SJSA1 (cell line): ENCODE measurements around the gene GHRH. TPM values are rescaled to one million over a fixed set of nuclear protein-coding genes. Genes with fewer than 3 reads are reported as not detected.

ENCODE experiments used
- DNase-seq, 2 experiments: peaks; one replicate each; pipeline ENCODE4 v3.0.0-alpha.2; 2015 to 2020; ENCODE audit warnings: low spot score in 2 of 2, low read depth in 1 of 2
- H3K27ac ChIP-seq: fragments of 250-450 bp; sonication (Bioruptor Pico); 2 replicates; pipeline ENCODE4 v1.5.1; 2020; ENCODE audit warnings: mild to moderate bottlenecking, moderate library complexity
- H3K27me3 ChIP-seq: fragments of 250-450 bp; sonication (Bioruptor Pico); replicated peaks from 2 replicates; pipeline ENCODE4 v1.5.1; 2020; ENCODE audit warnings: mild to moderate bottlenecking, moderate library complexity
- H3K36me3 ChIP-seq: fragments of 250-450 bp; sonication (Bioruptor Pico); 2 replicates; pipeline ENCODE4 v1.5.1; 2020; ENCODE audit warnings: mild to moderate bottlenecking
- H3K4me1 ChIP-seq: fragments of 250-450 bp; sonication (Bioruptor Pico); replicated peaks from 2 replicates; pipeline ENCODE4 v1.6.1; 2021; ENCODE audit warnings: mild to moderate bottlenecking
- H3K4me3 ChIP-seq: fragments of 250-450 bp; sonication (Bioruptor Pico); 2 replicates; pipeline ENCODE4 v1.5.1; 2020; ENCODE audit warnings: mild to moderate bottlenecking
- H3K9me3 ChIP-seq: fragments of 250-450 bp; sonication (Bioruptor Pico); replicated peaks from 2 replicates; pipeline ENCODE4 v1.5.1; 2020; ENCODE audit warnings: mild to moderate bottlenecking
- total RNA-seq: library from RNA; depleted of rRNA; stranded (reverse); fragments of >200 nt; shearing (Covaris generic); gene quantifications from 2 replicates; pipeline ENCODE4 v1.2.3, GENCODE V29; 2014

Gene GHRH
- total RNA-seq, 1 experiment from 2014 or later: not detected

GRCh38 chr20:37231947-37232630, 29.5 kb downstream of the GHRH start:
- Histone ChIP-seq H3K9me3 (no peaks in the 10 kb centered on the region), H3K36me3 (peaks cover 99% of the 10 kb centered on the region), H3K4me1 (no peaks in the 10 kb centered on the region), H3K27ac (no peak overlapping the region), H3K27me3 (no peaks in the 10 kb centered on the region), H3K4me3 (no peak overlapping the region)
- DNase-seq: no peak

GRCh38 chr20:37230200-37230599, 31.4 kb downstream of the GHRH start:
- H3K27ac ChIP-seq: no peak overlapping the region
- H3K9me3 ChIP-seq: no peaks in the 10 kb centered on the region
- H3K4me1 ChIP-seq: no peaks in the 10 kb centered on the region
- no peaks in the 10 kb centered on the region for H3K27me3 ChIP-seq
- H3K4me3 ChIP-seq: no peak overlapping the region
- peaks cover 99% of the 10 kb centered on the region for H3K36me3 ChIP-seq
- DNase-seq: no peak

- no peak overlapping the region for H3K4me3 ChIP-seq
- DNase-seq: no peak
- H3K4me1 ChIP-seq: no peaks in the 10 kb centered on the region
- no peak overlapping the region for H3K27ac ChIP-seq
- no peaks in the 10 kb centered on the region for H3K27me3 ChIP-seq
- H3K36me3 ChIP-seq: peaks cover 99% of the 10 kb centered on the region
- H3K9me3 ChIP-seq: no peaks in the 10 kb centered on the region
Measured at GRCh38 chr20:37229357-37229756, 32.3 kb downstream of the GHRH start.

- Histone ChIP-seq H3K4me1 (no peaks in the 10 kb centered on the region), H3K4me3 (no peak overlapping the region), H3K27ac (no peak overlapping the region), H3K9me3 (no peaks in the 10 kb centered on the region), H3K36me3 (peaks cover 99% of the 10 kb centered on the region), H3K27me3 (no peaks in the 10 kb centered on the region)
- DNase-seq: no peak
Measured at GRCh38 chr20:37228656-37229055, 33.0 kb downstream of the GHRH start.

- Histone ChIP-seq H3K36me3 (peaks cover 99% of the 10 kb centered on the region), H3K27ac (no peak overlapping the region), H3K4me3 (no peak overlapping the region), H3K27me3 (no peaks in the 10 kb centered on the region), H3K9me3 (no peaks in the 10 kb centered on the region), H3K4me1 (no peaks in the 10 kb centered on the region)
- no peak for DNase-seq
Measured at GRCh38 chr20:37228082-37228481, 33.5 kb downstream of the GHRH start.

- no peaks in the 10 kb centered on the region for H3K9me3 ChIP-seq
- peaks cover 94% of the 10 kb centered on the region for H3K36me3 ChIP-seq
- no peak overlapping the region for H3K4me3 ChIP-seq
- H3K27ac ChIP-seq: no peak overlapping the region
- H3K27me3 ChIP-seq: no peaks in the 10 kb centered on the region
- no peak for DNase-seq
- H3K4me1 ChIP-seq: no peaks in the 10 kb centered on the region
Measured at GRCh38 chr20:37226889-37227288, 34.7 kb downstream of the GHRH start.

GRCh38 chr20:37225146-37225545, 36.5 kb downstream of the GHRH start:
- no peak for DNase-seq
- H3K4me1 ChIP-seq: peaks cover 9% of the 10 kb centered on the region
- H3K9me3 ChIP-seq: no peaks in the 10 kb centered on the region
- no peak overlapping the region for H3K27ac ChIP-seq
- peaks cover 76% of the 10 kb centered on the region for H3K36me3 ChIP-seq
- no peak overlapping the region for H3K4me3 ChIP-seq
- H3K27me3 ChIP-seq: no peaks in the 10 kb centered on the region

GRCh38 chr20:37223053-37223452, 38.6 kb downstream of the GHRH start:
- peaks cover 67% of the 10 kb centered on the region for H3K36me3 ChIP-seq
- H3K27me3 ChIP-seq: no peaks in the 10 kb centered on the region
- peaks cover 12% of the 10 kb centered on the region for H3K4me1 ChIP-seq
- H3K27ac ChIP-seq: no peak overlapping the region
- no peak overlapping the region for H3K4me3 ChIP-seq
- no peak for DNase-seq
- H3K9me3 ChIP-seq: no peaks in the 10 kb centered on the region

GRCh38 chr20:37222086-37222485, 39.5 kb downstream of the GHRH start:
- Histone ChIP-seq H3K27ac (no peak overlapping the region), H3K4me1 (peaks cover 12% of the 10 kb centered on the region), H3K36me3 (peaks cover 65% of the 10 kb centered on the region), H3K9me3 (no peaks in the 10 kb centered on the region), H3K4me3 (no peak overlapping the region), H3K27me3 (no peaks in the 10 kb centered on the region)
- DNase-seq: no peak

- H3K27me3 ChIP-seq: no peaks in the 10 kb centered on the region
- H3K4me1 ChIP-seq: peaks cover 12% of the 10 kb centered on the region
- peaks cover 63% of the 10 kb centered on the region for H3K36me3 ChIP-seq
- H3K4me3 ChIP-seq: no peak overlapping the region
- peak in 1 of 2 experiments; percentile 50 for DNase-seq
- H3K27ac ChIP-seq: peak overlapping the region; percentile 78
- no peaks in the 10 kb centered on the region for H3K9me3 ChIP-seq
Measured at GRCh38 chr20:37220731-37221130, 40.9 kb downstream of the GHRH start.

GRCh38 chr20:37219751-37220668, 41.6 kb downstream of the GHRH start:
- Histone ChIP-seq H3K36me3 (peaks cover 63% of the 10 kb centered on the region), H3K4me1 (peaks cover 12% of the 10 kb centered on the region), H3K9me3 (no peaks in the 10 kb centered on the region), H3K4me3 (no peak overlapping the region), H3K27ac (peak overlapping the region; percentile 78), H3K27me3 (no peaks in the 10 kb centered on the region)
- DNase-seq: no peak

GRCh38 chr20:37218976-37219375, 42.6 kb downstream of the GHRH start:
- no peak overlapping the region for H3K4me3 ChIP-seq
- H3K4me1 ChIP-seq: peaks cover 12% of the 10 kb centered on the region
- H3K36me3 ChIP-seq: peaks cover 63% of the 10 kb centered on the region
- H3K9me3 ChIP-seq: no peaks in the 10 kb centered on the region
- DNase-seq: no peak
- H3K27me3 ChIP-seq: no peaks in the 10 kb centered on the region
- H3K27ac ChIP-seq: no peak overlapping the region

- Histone ChIP-seq H3K36me3 (peaks cover 64% of the 10 kb centered on the region), H3K9me3 (no peaks in the 10 kb centered on the region), H3K4me3 (no peak overlapping the region), H3K4me1 (peaks cover 12% of the 10 kb centered on the region), H3K27ac (no peak overlapping the region), H3K27me3 (no peaks in the 10 kb centered on the region)
- no peak for DNase-seq
Measured at GRCh38 chr20:37218441-37218840, 43.2 kb downstream of the GHRH start.

- no peak for DNase-seq
- Histone ChIP-seq H3K4me1 (no peaks in the 10 kb centered on the region), H3K9me3 (no peaks in the 10 kb centered on the region), H3K36me3 (peaks cover 98% of the 10 kb centered on the region), H3K27me3 (no peaks in the 10 kb centered on the region), H3K4me3 (no peak overlapping the region), H3K27ac (no peak overlapping the region)
Measured at GRCh38 chr20:37209661-37210314, 51.8 kb downstream of the GHRH start.
